ENCODE data around the gene WDHD1.
"Not testable (repeated sequence)": the region's sequence is repeated elsewhere in the genome, so short reads cannot be mapped to it uniquely, and the experiment has no call there.

The WDHD1 gene

DNA sequence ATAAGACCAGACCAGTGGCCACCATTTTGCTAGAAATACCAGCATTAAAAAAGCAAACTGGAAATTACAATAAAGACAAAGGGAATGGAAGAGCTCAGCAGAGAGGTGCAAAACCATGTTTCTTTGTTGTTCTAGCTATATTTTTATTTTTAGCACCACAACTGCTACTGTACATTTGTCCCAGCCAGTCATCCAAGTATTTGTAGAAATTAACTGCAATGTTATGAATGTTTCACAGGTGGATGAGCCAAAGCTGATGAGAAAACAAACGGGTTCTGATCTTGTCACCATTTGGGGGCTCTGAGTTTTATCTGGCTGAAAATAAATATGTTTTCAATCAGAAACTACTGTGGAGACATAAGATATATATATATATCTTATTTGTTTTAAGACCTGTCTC is 99.3 kb downstream of the WDHD1 start:
- DNase-seq (ENCODE audit: low spot score), result no peak
- no peak overlapping the region for H3K4me3 Mint-ChIP-seq
- H3K36me3 Mint-ChIP-seq (ENCODE audit: low read depth), result no peaks in the 10 kb centered on the region
- no peaks in the 10 kb centered on the region for H3K27me3 Mint-ChIP-seq (ENCODE audit: low read depth)
- peaks cover 9% of the 10 kb centered on the region for H3K4me1 Mint-ChIP-seq (ENCODE audit: low read depth)
- no peaks in the 10 kb centered on the region for H3K9me3 Mint-ChIP-seq
- H3K27ac Mint-ChIP-seq, result no peak overlapping the region

DNA sequence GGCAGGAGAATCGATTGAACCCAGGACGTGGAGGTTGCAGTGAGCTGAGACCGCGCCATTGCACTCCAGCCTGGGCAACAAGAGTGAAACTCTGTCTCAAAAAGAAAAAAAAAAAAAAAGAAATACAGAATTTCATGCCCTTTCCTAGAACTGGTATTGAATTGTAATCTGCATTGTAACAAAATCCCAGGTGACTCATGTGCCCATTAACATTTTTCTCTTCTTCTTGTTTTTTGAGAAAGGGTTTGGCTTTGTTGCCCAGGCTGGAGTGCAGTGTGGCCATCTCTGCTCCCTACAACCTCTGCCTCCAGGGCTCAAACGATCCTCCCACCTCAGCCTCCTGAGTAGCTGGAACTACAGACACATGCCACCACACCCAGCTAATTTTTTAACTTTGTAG is 100.3 kb downstream of the WDHD1 start:
- H3K27ac Mint-ChIP-seq; H3K36me3 Mint-ChIP-seq (ENCODE audit: low read depth); H3K27me3 Mint-ChIP-seq (ENCODE audit: low read depth); DNase-seq (ENCODE audit: low spot score); H3K9me3 Mint-ChIP-seq; H3K4me3 Mint-ChIP-seq: not testable (repeated sequence)
- peaks cover 13% of the 10 kb centered on the region for H3K4me1 Mint-ChIP-seq (ENCODE audit: low read depth)

DNA sequence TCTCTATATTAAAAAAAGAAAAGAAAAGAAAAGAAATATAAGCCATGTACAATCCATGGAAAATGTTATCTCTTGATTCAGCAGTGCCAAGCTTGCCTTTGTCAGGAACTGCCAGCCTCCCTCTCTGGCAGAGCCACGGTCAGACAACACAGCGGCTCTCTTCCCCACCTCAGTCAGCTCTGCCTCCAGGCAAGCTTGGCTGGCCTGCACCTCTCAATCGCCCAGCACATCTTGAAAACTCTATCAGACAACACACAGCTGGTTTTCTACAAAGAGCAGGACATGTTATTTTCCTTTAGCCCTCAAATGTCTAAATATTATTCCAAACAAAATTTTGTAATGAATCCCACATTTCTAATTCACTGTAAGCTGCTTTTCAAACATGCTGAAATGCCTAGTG is 104.3 kb downstream of the WDHD1 start:
- H3K36me3 Mint-ChIP-seq (ENCODE audit: low read depth), result no peaks in the 10 kb centered on the region
- peaks cover 6% of the 10 kb centered on the region for H3K4me1 Mint-ChIP-seq (ENCODE audit: low read depth)
- DNase-seq (ENCODE audit: low spot score), result no peak
- no peak overlapping the region for H3K4me3 Mint-ChIP-seq
- H3K27me3 Mint-ChIP-seq (ENCODE audit: low read depth), result no peaks in the 10 kb centered on the region
- H3K27ac Mint-ChIP-seq, result no peak overlapping the region
- H3K9me3 Mint-ChIP-seq, result no peaks in the 10 kb centered on the region

DNA sequence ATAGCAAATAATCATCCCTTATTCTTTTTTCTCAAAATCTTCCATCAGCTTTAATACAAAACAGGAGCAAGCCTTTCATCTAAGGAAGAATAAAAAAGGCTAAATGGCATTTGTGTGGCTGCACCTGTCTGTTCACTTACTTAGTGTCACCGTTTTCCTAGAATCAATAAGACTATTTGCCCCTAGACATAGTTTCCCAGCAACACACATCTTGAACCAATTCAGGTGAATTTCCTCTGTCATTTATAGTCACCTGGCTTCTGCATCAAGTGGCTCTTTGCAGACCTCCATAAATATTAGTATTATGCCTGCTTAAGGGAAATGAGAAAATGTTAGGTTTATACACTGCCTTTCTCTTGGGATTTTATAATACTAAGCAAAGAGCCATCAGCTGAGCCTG is 106.8 kb downstream of the WDHD1 start:
- no peaks in the 10 kb centered on the region for H3K27me3 Mint-ChIP-seq (ENCODE audit: low read depth)
- no peak overlapping the region for H3K27ac Mint-ChIP-seq
- no peaks in the 10 kb centered on the region for H3K36me3 Mint-ChIP-seq (ENCODE audit: low read depth)
- no peak for DNase-seq (ENCODE audit: low spot score)
- H3K4me1 Mint-ChIP-seq (ENCODE audit: low read depth), result peaks cover 4% of the 10 kb centered on the region
- no peaks in the 10 kb centered on the region for H3K9me3 Mint-ChIP-seq
- no peak overlapping the region for H3K4me3 Mint-ChIP-seq

DNA sequence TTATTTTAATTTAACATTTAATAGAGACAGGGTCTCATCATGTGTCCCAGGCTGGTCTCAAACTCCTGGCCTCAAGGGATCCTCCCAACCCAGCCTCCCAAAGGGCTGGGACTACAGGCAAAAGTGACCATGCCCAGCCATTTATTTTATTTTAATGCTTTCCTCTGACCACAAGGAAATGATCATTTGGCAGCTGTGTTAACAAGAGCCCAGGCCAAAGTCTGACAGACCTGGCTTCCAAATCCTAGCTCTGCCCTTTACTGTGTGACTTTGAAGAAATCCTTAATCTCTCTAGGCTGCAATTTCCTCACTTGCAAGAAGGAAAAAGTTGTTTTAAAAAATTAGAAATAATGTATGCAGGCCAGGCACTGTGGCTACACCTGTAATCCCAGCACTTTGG is 107.6 kb downstream of the WDHD1 start:
- no peaks in the 10 kb centered on the region for H3K36me3 Mint-ChIP-seq (ENCODE audit: low read depth)
- H3K4me3 Mint-ChIP-seq, result no peak overlapping the region
- no peaks in the 10 kb centered on the region for H3K9me3 Mint-ChIP-seq
- DNase-seq (ENCODE audit: low spot score), result no peak
- H3K27ac Mint-ChIP-seq, result no peak overlapping the region
- H3K27me3 Mint-ChIP-seq (ENCODE audit: low read depth), result no peaks in the 10 kb centered on the region
- H3K4me1 Mint-ChIP-seq (ENCODE audit: low read depth), result peaks cover 4% of the 10 kb centered on the region

DNA sequence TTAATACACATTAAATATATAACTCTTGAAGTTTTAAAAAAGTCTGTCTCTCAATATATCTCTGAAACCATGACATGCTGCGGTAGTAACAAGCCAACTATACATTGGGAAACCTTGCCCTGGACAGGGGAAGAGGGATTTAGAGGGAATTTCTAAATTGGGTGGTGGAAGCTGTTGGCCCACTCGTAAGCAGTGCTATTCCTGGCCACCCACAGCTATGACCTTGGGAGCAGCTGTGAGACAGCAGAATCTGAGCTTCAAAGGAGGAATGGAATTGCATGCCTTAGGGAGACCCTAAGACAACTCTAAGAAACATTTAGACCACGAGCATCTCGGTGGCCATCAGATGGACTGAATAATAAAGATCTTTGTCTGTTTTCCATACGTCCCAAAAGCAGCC is 108.5 kb downstream of the WDHD1 start:
- Mint-ChIP-seq H3K4me1 (ENCODE audit: low read depth) (peaks cover 4% of the 10 kb centered on the region), H3K27ac (no peak overlapping the region), H3K27me3 (ENCODE audit: low read depth) (no peaks in the 10 kb centered on the region), H3K9me3 (no peaks in the 10 kb centered on the region), H3K4me3 (no peak overlapping the region), H3K36me3 (ENCODE audit: low read depth) (no peaks in the 10 kb centered on the region)
- DNase-seq (ENCODE audit: low spot score), result no peak

DNA sequence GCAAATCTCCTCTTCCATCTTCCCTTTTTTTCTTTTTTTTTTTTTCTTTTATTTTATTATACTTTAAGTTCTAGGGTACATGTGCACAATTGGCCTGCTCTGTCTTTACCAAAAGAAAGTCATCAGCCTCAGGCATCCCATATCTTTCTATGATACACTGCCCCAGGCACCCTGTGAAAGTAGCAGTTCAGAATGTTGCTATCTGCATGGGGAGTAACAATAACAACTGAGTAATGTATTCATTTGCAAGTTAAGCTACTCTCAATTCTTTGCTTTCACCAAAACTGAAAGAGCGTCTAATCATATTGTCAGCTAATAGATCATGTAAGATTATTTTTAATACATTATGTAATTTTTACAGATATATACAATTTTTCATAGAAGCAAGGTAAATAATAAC is 110.8 kb downstream of the WDHD1 start:
- Mint-ChIP-seq H3K4me3 (no peak overlapping the region), H3K36me3 (ENCODE audit: low read depth) (no peaks in the 10 kb centered on the region), H3K9me3 (no peaks in the 10 kb centered on the region), H3K4me1 (ENCODE audit: low read depth) (no peaks in the 10 kb centered on the region), H3K27me3 (ENCODE audit: low read depth) (no peaks in the 10 kb centered on the region), H3K27ac (no peak overlapping the region)
- no peak for DNase-seq (ENCODE audit: low spot score)

DNA sequence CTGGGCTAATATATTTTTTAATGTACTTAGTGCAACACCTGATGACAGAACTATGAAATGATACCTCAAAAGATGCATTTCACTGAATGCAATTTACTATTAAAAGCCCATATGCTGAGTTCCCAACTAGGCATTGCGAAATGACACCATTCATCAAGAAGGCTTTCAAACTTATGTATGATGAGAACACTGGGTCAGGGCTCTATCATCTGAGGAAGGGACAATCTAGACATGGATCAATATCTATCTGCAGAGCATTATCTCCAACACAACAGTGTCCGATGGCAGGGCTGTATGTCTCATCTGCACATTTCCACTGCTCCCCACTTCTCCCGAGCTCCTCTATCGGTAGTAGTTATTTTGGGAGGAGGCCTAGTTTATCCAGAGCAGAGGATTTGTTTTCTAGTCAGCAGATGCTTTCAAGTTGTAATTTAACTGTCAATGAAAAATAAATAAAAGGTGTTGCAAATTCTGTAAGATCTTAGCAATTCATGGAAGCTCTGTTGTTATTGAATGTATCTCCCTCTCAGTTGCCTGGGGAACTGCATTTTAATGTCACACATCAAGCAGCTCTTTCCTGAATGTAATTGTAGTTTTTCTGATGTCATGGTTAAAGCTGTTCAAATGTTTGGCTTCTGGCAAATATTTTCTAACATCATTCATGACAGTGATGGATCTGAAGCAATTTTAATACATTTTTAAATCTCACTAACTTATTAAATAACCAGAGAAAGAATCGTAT is 116.9 kb downstream of the WDHD1 start:
- DNase-seq (ENCODE audit: low spot score), result no peak
- Mint-ChIP-seq H3K27me3 (ENCODE audit: low read depth) (no peaks in the 10 kb centered on the region), H3K36me3 (ENCODE audit: low read depth) (peaks cover 11% of the 10 kb centered on the region), H3K4me1 (ENCODE audit: low read depth) (peaks cover 28% of the 10 kb centered on the region), H3K4me3 (no peak overlapping the region), H3K27ac (no peak overlapping the region), H3K9me3 (peaks cover 9% of the 10 kb centered on the region)

DNA sequence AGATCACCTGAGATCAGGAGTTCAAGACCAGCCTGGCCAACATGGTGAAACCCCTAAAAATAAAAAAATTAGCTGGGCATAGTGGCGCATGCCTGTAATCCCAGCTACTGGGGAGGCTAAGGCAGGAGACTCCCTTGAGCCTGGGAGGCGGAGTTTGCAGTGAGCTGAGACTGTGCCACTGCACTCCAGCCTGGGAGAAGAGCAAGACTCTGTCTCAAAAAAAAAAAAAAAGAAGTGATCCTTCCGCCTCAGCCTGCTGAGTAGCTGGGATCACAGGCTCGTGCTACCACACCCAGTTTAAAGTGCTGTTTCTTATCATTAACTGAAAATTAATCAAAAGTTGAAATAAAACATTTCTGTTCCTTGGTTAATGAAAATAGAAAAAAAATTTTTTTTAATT is 117.9 kb downstream of the WDHD1 start:
- not testable (repeated sequence) for H3K27ac Mint-ChIP-seq; H3K9me3 Mint-ChIP-seq; DNase-seq (ENCODE audit: low spot score); H3K4me3 Mint-ChIP-seq; H3K27me3 Mint-ChIP-seq (ENCODE audit: low read depth)
- Mint-ChIP-seq H3K36me3 (ENCODE audit: low read depth) (peaks cover 13% of the 10 kb centered on the region), H3K4me1 (ENCODE audit: low read depth) (peaks cover 29% of the 10 kb centered on the region)

DNA sequence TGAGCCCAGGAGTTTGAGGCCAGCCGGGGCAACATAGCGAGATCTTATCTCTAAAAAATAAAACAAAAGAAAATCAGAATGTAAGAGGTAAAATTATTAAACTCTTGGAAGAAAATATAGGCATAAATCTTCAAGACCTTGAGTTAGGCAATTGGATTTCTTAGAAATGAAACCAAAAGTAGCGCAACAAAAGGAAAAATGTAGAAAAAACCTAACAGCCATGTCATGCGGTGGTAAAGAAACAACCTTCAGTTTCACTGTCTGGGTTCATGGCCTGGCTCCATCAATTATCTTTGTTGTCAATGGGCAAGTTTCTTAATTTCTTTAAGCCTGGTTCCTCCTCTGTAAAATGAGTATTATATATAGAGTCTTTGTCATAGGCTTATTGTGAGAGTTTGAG is 118.7 kb downstream of the WDHD1 start:
- no peak for DNase-seq (ENCODE audit: low spot score)
- Mint-ChIP-seq H3K4me1 (ENCODE audit: low read depth) (peaks cover 31% of the 10 kb centered on the region), H3K27ac (peak overlapping the region; percentile 81), H3K4me3 (peak overlapping the region; percentile 73), H3K27me3 (ENCODE audit: low read depth) (no peaks in the 10 kb centered on the region), H3K36me3 (ENCODE audit: low read depth) (peaks cover 13% of the 10 kb centered on the region), H3K9me3 (peaks cover 9% of the 10 kb centered on the region)

DNA sequence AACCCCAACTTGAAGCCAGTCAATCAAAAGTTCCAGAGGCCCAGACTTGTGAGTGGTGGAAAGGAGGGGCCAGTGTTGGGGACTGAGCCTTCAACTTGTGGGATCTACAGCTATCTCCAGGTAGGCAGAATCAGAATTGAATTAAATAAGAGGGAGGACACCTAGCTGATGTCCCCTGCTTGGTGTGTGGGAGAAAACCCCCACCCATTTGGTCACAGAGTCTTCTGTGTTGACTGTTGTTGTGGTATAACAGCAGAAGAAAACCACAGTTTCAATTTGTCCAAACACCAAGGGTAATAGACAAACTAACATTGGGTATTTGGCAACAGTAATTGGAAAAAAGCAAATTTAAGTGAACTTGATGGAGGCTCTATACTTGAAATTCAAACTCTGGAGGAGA is 120.8 kb downstream of the WDHD1 start:
- peaks cover 9% of the 10 kb centered on the region for H3K9me3 Mint-ChIP-seq
- H3K27ac Mint-ChIP-seq, result peak overlapping the region; percentile 74
- DNase-seq (ENCODE audit: low spot score), result no peak
- H3K4me1 Mint-ChIP-seq (ENCODE audit: low read depth), result peaks cover 34% of the 10 kb centered on the region
- no peaks in the 10 kb centered on the region for H3K27me3 Mint-ChIP-seq (ENCODE audit: low read depth)
- H3K4me3 Mint-ChIP-seq, result peak overlapping the region; percentile 66
- peaks cover 13% of the 10 kb centered on the region for H3K36me3 Mint-ChIP-seq (ENCODE audit: low read depth)

DNA sequence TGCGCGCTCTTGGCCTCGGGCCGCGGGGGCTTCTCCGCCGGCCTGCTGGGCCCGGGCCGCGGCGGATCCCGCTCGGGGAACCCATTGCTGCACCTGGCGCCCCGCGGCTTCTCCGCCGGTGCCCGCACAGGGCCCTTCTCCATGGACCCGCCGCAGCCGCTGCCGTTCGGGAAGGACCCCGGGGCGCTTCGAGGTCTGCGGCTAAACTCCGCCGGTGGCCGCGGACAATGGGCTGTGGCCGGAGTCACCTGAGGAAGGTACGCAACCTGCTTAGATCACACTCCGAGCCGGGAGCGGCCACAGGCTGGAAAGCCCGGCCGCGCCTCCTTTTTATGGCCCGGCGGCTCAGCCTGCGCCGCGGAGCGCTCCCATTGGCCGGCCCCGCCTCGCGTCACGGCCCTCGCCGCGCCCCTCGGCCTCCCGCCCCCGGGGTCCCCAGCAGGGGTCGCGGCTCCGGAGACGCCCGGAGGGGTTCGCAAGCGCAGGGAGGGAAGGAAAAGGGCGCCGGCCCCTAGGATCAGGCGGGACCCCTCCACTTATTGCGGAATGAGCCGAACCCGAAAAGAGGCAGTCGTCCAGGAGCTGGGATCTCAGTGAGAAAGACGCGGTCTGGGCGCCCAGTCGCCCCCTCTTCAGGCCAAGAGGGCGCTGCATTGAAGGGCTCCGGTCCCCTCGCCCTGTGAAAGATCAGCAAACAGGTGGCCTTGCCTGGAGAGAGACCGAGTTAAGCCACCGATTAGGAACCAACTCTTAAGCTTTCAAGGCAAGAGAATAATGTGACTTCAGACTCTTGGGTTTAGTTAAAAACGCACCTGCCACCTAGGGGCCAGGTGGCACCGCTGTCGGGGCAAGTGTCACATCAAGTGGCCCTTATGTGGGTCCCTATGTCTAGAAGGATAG is 124.1 kb downstream of the WDHD1 start, which contains the start of gene GCH1:
Gene GCH1 (minus strand): TSS at position 306 of the 900 bp plus-strand sequence. CDS start 163 bp downstream, at position 143.
- peak; percentile 82 for DNase-seq (ENCODE audit: low spot score)
- H3K36me3 Mint-ChIP-seq (ENCODE audit: low read depth), result peaks cover 21% of the 10 kb centered on the region
- H3K9me3 Mint-ChIP-seq, result peaks cover 9% of the 10 kb centered on the region
- peak within 1 kb of the TSS; percentile 92 for H3K27ac Mint-ChIP-seq
- no peaks in the 10 kb centered on the region for H3K27me3 Mint-ChIP-seq (ENCODE audit: low read depth)
- H3K4me1 Mint-ChIP-seq (ENCODE audit: low read depth), result peaks cover 39% of the 10 kb centered on the region
- peak within 1 kb of the TSS; percentile 87 for H3K4me3 Mint-ChIP-seq

DNA sequence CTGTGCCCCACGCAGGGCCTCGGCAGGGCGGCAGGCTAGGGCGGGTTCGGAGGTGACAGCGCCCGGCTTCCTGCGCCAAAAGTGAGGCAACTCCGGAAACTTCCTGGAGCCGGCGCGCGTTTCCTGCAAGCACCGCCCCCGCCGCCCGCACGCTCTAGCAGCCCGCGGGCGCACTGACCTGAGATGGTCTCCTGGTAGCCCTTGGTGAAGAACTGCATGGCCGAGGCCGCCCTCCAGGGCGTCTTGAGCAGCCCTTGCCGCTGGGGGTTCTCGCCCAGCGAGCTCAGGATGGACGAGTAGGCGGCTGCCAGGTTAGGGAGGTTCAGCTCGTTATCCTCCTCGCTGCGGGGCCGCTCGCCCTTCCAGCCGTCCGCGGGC is 124.8 kb downstream of the WDHD1 start:
- H3K36me3 Mint-ChIP-seq (ENCODE audit: low read depth), result peaks cover 25% of the 10 kb centered on the region
- H3K27ac Mint-ChIP-seq, result peak overlapping the region; percentile 74
- no peaks in the 10 kb centered on the region for H3K27me3 Mint-ChIP-seq (ENCODE audit: low read depth)
- H3K9me3 Mint-ChIP-seq, result peaks cover 9% of the 10 kb centered on the region
- peak overlapping the region; percentile 78 for H3K4me3 Mint-ChIP-seq
- peaks cover 39% of the 10 kb centered on the region for H3K4me1 Mint-ChIP-seq (ENCODE audit: low read depth)
- peak; percentile 85 for DNase-seq (ENCODE audit: low spot score)

DNA sequence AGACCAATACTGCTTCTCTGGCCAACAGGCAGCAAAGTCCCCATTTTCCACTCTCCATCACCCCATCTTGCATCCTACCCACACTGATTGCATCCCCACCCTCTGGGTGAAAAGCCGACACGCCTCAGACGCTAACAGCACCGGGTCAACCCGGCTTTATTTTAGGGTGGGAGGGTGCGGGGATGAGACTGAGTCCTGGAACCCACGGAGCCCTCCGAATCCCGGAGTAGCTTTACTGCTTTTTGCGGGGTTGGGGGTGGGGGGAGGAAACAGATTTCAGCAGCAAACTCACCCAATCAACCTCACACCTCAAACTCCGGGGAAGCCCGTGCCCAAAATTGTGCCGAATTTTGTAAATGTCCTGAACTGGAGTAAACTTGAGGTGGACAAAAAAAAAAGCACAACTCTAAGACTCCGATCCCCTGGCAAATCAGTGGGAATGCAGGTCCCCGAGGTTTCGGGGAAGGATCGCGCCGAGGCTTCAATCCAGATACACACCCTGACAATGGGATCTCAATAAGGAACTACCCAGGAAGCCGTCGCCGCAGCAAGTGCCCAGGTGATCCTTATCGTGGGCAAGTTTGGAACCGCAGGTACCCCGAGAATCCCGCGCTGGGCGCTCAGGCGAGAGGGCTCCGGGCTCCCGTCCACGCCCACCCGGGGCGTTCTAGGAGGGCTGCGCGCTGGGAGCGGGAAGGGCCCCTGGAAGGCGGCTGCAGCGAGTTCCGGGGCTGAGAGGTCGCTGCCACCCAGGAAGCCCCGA is 125.3 kb downstream of the WDHD1 start:
- peak overlapping the region; percentile 78 for H3K4me3 Mint-ChIP-seq
- peaks cover 35% of the 10 kb centered on the region for H3K4me1 Mint-ChIP-seq (ENCODE audit: low read depth)
- peaks cover 25% of the 10 kb centered on the region for H3K36me3 Mint-ChIP-seq (ENCODE audit: low read depth)
- no peak for DNase-seq (ENCODE audit: low spot score)
- H3K9me3 Mint-ChIP-seq, result peaks cover 9% of the 10 kb centered on the region
- H3K27ac Mint-ChIP-seq, result peak overlapping the region; percentile 83
- no peaks in the 10 kb centered on the region for H3K27me3 Mint-ChIP-seq (ENCODE audit: low read depth)
